ENCODE results near the gene FTO.

- TF ChIP-seq CTCF (IDR thresholded peaks at IDR 0.05; ENCODE audit: poor library complexity): no peak
- TF ChIP-seq EZH2phosphoT487 (IDR thresholded peaks at IDR 0.05; ENCODE audit: low read depth, severe bottlenecking, unreplicated experiment): no peak
These were observed 459.4 kb downstream of the FTO start for GRCh38 chr16:54163197-54163843.

Data from hepatocyte (in vitro differentiated cells).